AG09309 (cell line): ENCODE measurements around the gene GABARAPL1.

Source experiments
- DNase-seq: peaks from one replicate; pipeline ENCODE4 v3.0.0-alpha.2; 2010; ENCODE audit warnings: low read depth
- H3K4me3 ChIP-seq: 2 replicates; pipeline ENCODE4 v1.5.1; 2011; ENCODE audit warnings: mild to moderate bottlenecking, low read depth, low read length, moderate library complexity; ENCODE audit not compliant: control insufficient read depth
- CTCF ChIP-seq: IDR thresholded peaks from 2 replicates; pipeline ENCODE4 v1.5.1; 2011; ENCODE audit warnings: mild to moderate bottlenecking, low read depth, low read length, inconsistent platforms; ENCODE audit not compliant: insufficient read depth, control insufficient read depth; ENCODE audit errors: missing control alignments

GABARAPL1 gene

GRCh38 chr12:10256064-10256463 lies 43.4 kb downstream of the GABARAPL1 start:
- DNase-seq, result no peak
- TF ChIP-seq CTCF, result no peak
- no peak overlapping the region for H3K4me3 ChIP-seq

- DNase-seq, result no peak
- no peak overlapping the region for H3K4me3 ChIP-seq
- TF ChIP-seq CTCF, result no peak
Observed at GRCh38 chr12:10260927-10261326, 48.2 kb downstream of the GABARAPL1 start.

DNA sequence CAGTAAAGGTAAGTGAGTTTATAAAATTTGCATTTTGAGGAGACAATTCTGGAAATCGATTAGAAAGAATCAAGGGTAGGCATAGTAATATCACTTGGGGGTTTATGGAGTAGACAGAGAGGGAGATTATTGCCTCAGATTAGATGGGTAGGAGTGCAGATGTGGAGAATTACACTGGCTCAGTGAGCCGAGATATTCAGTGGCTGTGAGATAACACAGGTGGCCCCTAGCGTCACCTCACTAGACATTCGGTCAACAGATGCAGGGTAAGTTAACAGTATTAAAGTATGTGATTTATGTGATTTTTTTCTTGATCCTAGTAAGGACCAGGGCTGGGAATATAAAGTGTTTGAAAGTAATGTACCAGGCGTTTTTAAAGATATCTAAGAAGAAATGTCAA lies 55.4 kb downstream of the GABARAPL1 start:
- H3K4me3 ChIP-seq, result no peak overlapping the region
- no peak for DNase-seq
- TF ChIP-seq CTCF, result no peak

GRCh38 chr12:10272467-10272866 lies 59.8 kb downstream of the GABARAPL1 start:
- no peak overlapping the region for H3K4me3 ChIP-seq
- no peak for TF ChIP-seq CTCF
- no peak for DNase-seq
